ENCODE results near the gene CELF5.

The CELF5 gene

GRCh38 chr19:3248728-3249326 is 24.4 kb downstream of the CELF5 start:
- no peak for DNase-seq

GRCh38 chr19:3249408-3249807 is 24.9 kb downstream of the CELF5 start:
- no peak for DNase-seq

GRCh38 chr19:3250675-3251074 is 26.2 kb downstream of the CELF5 start:
- no peak for DNase-seq

GRCh38 chr19:3251229-3251628 is 26.8 kb downstream of the CELF5 start:
- no peak for DNase-seq

GRCh38 chr19:3252650-3253049 is 28.2 kb downstream of the CELF5 start:
- DNase-seq: no peak

GRCh38 chr19:3253270-3253669 is 28.8 kb downstream of the CELF5 start:
- no peak for DNase-seq

GRCh38 chr19:3254520-3254919 is 30.1 kb downstream of the CELF5 start:
- DNase-seq: no peak

- no peak for DNase-seq
Observed at GRCh38 chr19:3257071-3257470, 32.6 kb downstream of the CELF5 start.

- DNase-seq: no peak
Observed at GRCh38 chr19:3262362-3262761, 37.9 kb downstream of the CELF5 start.

GRCh38 chr19:3263866-3264265 is 39.4 kb downstream of the CELF5 start:
- DNase-seq: no peak

GRCh38 chr19:3265432-3265831 is 41.0 kb downstream of the CELF5 start:
- DNase-seq: no peak

GRCh38 chr19:3266092-3266693 is 41.7 kb downstream of the CELF5 start:
- no peak for DNase-seq

GRCh38 chr19:3266792-3267514 is 42.5 kb downstream of the CELF5 start:
- DNase-seq: no peak

- no peak for DNase-seq
Observed at GRCh38 chr19:3268326-3268725, 43.9 kb downstream of the CELF5 start.

- no peak for DNase-seq
Observed at GRCh38 chr19:3268763-3269162, 44.3 kb downstream of the CELF5 start.

- DNase-seq: no peak
Observed at GRCh38 chr19:3269916-3270671, 45.6 kb downstream of the CELF5 start.

- DNase-seq: no peak
Observed at GRCh38 chr19:3270902-3271301, 46.4 kb downstream of the CELF5 start.

GRCh38 chr19:3272401-3272931 is 48.0 kb downstream of the CELF5 start:
- DNase-seq: no peak

- DNase-seq: no peak
Observed at GRCh38 chr19:3272952-3273351, 48.5 kb downstream of the CELF5 start.

- no peak for DNase-seq
Observed at GRCh38 chr19:3274245-3274941, 49.9 kb downstream of the CELF5 start.

GRCh38 chr19:3274942-3275582 is 50.6 kb downstream of the CELF5 start:
- no peak for DNase-seq

Data from KG1 (cell line).